H1 (cell line): Measurements from ENCODE around the gene TMEM63A. TPM values are rescaled to one million over a fixed set of nuclear protein-coding genes. Genes with fewer than 3 reads are reported as not detected.

Source experiments
- CTCF ChIA-PET: fragments of 300-600 bp; sonication (Branson Sonifier 250); formaldehyde crosslinking; loops from one replicate; lab custom pipeline; 2021; ENCODE audit not compliant: partially characterized antibody; lab: Charles Lee
- POLR2A ChIA-PET: fragments of 300-600 bp; sonication (Branson Sonifier 250); formaldehyde crosslinking; loops from one replicate; lab custom pipeline; 2021; ENCODE audit warnings: inconsistent platforms; ENCODE audit not compliant: partially characterized antibody; lab: Charles Lee
- DNase-seq, 2 experiments: peaks; one replicate each; pipeline versions ENCODE4 v3.0.0 to v3.0.0-alpha.2; 2010 to 2022; ENCODE audit warnings: low spot score in 2 of 2, low read depth in 1 of 2, mixed read lengths in 1 of 2
- FAIRE-seq: peaks from 2 replicates; lab custom pipeline; 2011; peaks lifted over from hg19 to GRCh38; lab: Jason Lieb, UNC
- H2AFZ ChIP-seq: 2 replicates; pipeline ENCODE4 v1.8.1; 2012; ENCODE audit warnings: low read length, inconsistent platforms
- H2AK5ac ChIP-seq: 2 replicates; pipeline ENCODE4 v1.6.1; 2013; ENCODE audit warnings: low read depth, low read length
- H2BK120ac ChIP-seq: replicated peaks from 2 replicates; pipeline ENCODE3; 2013; ENCODE audit warnings: low read depth, low read length, inconsistent platforms
- H2BK12ac ChIP-seq: 2 replicates; pipeline ENCODE4 v1.6.1; 2013; ENCODE audit warnings: low read depth, low read length
- H2BK15ac ChIP-seq: 2 replicates; pipeline ENCODE4 v1.6.1; 2013; ENCODE audit warnings: low read length
- H2BK20ac ChIP-seq: 2 replicates; pipeline ENCODE4 v1.6.1; 2013; ENCODE audit warnings: low read length
- H2BK5ac ChIP-seq: 2 replicates; pipeline ENCODE4 v1.6.1; 2013; ENCODE audit warnings: low read depth, low read length
- H3K14ac ChIP-seq: 2 replicates; pipeline ENCODE4 v1.6.1; 2013; ENCODE audit warnings: inconsistent platforms; ENCODE audit not compliant: insufficient read length
- H3K18ac ChIP-seq: 2 replicates; pipeline ENCODE4 v1.6.1; 2013; ENCODE audit warnings: low read length; ENCODE audit errors: extremely low read depth
- H3K23ac ChIP-seq: 2 replicates; pipeline ENCODE4 v1.6.1; 2013; ENCODE audit warnings: inconsistent platforms; ENCODE audit not compliant: insufficient read length
- H3K23me2 ChIP-seq: 2 replicates; pipeline ENCODE4 v1.6.1; 2013; ENCODE audit warnings: low read depth, low read length
- H3K27ac ChIP-seq: 2 replicates; pipeline ENCODE4 v1.6.1; 2011; ENCODE audit warnings: low read depth, low read length, inconsistent platforms
- H3K27me3 ChIP-seq, 4 experiments: replicated peaks in 1 of 4; 1 replicate in 1 of 4; 2 replicates in 3 of 4; pipeline versions ENCODE4 v1.6.1 to v1.8.1; 2011 to 2013; ENCODE audit warnings: low read length in 3 of 4, mild to moderate bottlenecking in 3 of 4, inconsistent platforms in 2 of 4, mixed read lengths in 2 of 4, moderate library complexity in 1 of 4; ENCODE audit not compliant: control insufficient read depth in 3 of 4, insufficient read depth in 3 of 4; ENCODE audit errors: extremely low read depth in 1 of 4
- H3K36me3 ChIP-seq, 4 experiments: 2 replicates each; pipeline versions ENCODE4 v1.6.1 to v1.8.1; 2011 to 2013; ENCODE audit warnings: mild to moderate bottlenecking in 4 of 4, low read length in 3 of 4, moderate library complexity in 2 of 4, control low read depth in 1 of 4, inconsistent platforms in 1 of 4; ENCODE audit not compliant: insufficient read depth in 4 of 4, control insufficient read depth in 2 of 4
- H3K4ac ChIP-seq: replicated peaks from 2 replicates; pipeline ENCODE3; 2013; ENCODE audit warnings: low read length, low read depth, mixed read lengths, inconsistent platforms; ENCODE audit not compliant: insufficient read length
- H3K4me1 ChIP-seq, 4 experiments: replicated peaks in 1 of 4; 1 replicate in 1 of 4; 2 replicates in 3 of 4; pipeline versions ENCODE4 v1.6.1 to v1.8.1; 2011 to 2013; ENCODE audit warnings: low read length in 3 of 4, inconsistent platforms in 2 of 4, mixed read lengths in 1 of 4; ENCODE audit not compliant: insufficient read depth in 4 of 4, control insufficient read depth in 3 of 4
- H3K4me2 ChIP-seq, 2 experiments: 2 replicates each; pipeline versions ENCODE4 v1.6.1 to v1.8.1; 2011 to 2013; ENCODE audit warnings: low read depth in 2 of 2, low read length in 2 of 2, control low read depth in 1 of 2, inconsistent platforms in 1 of 2, mild to moderate bottlenecking in 1 of 2; ENCODE audit not compliant: insufficient read depth in 1 of 2
- H3K4me3 ChIP-seq, 4 experiments: fragments of 200-600, 300-600 bp in 1 of 4; sonication (generic), shearing (Covaris generic), sonication (Bioruptor Twin) in 1 of 4; 2 replicates each; pipeline versions ENCODE4 v1.5.1 to v1.8.1; 2011 to 2016; ENCODE audit warnings: low read length in 4 of 4, low read depth in 3 of 4, control low read depth in 2 of 4, inconsistent platforms in 2 of 4, mild to moderate bottlenecking in 2 of 4, mixed read lengths in 1 of 4, moderate library complexity in 1 of 4; ENCODE audit not compliant: insufficient read depth in 2 of 4; ENCODE audit errors: extremely low read depth in 1 of 4
- H3K56ac ChIP-seq: replicated peaks from 2 replicates; pipeline ENCODE3; 2013; ENCODE audit warnings: low read depth, mild to moderate bottlenecking, mixed read lengths, low read length, inconsistent platforms; ENCODE audit not compliant: insufficient read length
- H3K79me1 ChIP-seq: 2 replicates; pipeline ENCODE4 v1.6.1; 2013; ENCODE audit warnings: low read depth, low read length, control low read depth
- H3K79me2 ChIP-seq, 2 experiments: 2 replicates each; pipeline versions ENCODE4 v1.6.1 to v1.8.1; 2012 to 2013; ENCODE audit warnings: low read length in 2 of 2, mild to moderate bottlenecking in 2 of 2, inconsistent platforms in 1 of 2; ENCODE audit not compliant: insufficient read depth in 2 of 2, control insufficient read depth in 1 of 2
- H3K9ac ChIP-seq, 4 experiments: replicated peaks in 1 of 4; 1 replicate in 1 of 4; 2 replicates in 3 of 4; pipeline versions ENCODE4 v1.6.1 to v1.8.1; 2011 to 2013; ENCODE audit warnings: low read depth in 3 of 4, low read length in 3 of 4, control low read depth in 2 of 4, mild to moderate bottlenecking in 2 of 4, moderate library complexity in 2 of 4, inconsistent platforms in 1 of 4; ENCODE audit errors: extremely low read depth in 1 of 4
- H3K9me3 ChIP-seq, 2 experiments: 2 replicates each; pipeline versions ENCODE4 v1.6.1 to v1.8.1; 2012 to 2013; ENCODE audit warnings: mild to moderate bottlenecking in 2 of 2, moderate library complexity in 2 of 2, control low read depth in 1 of 2, inconsistent platforms in 1 of 2, low read depth in 1 of 2, low read length in 1 of 2, mixed read lengths in 1 of 2; ENCODE audit not compliant: insufficient read depth in 2 of 2
- H4K20me1 ChIP-seq, 2 experiments: replicated peaks in 1 of 2; 2 replicates each; pipeline versions ENCODE3 to v1.8.1; 2011 to 2013; ENCODE audit warnings: inconsistent platforms in 2 of 2, low read length in 2 of 2, mild to moderate bottlenecking in 1 of 2; ENCODE audit not compliant: insufficient read depth in 2 of 2, control insufficient read depth in 1 of 2
- H4K5ac ChIP-seq: 2 replicates; pipeline ENCODE4 v1.6.1; 2013; ENCODE audit warnings: low read length, low read depth, mixed read lengths, inconsistent platforms; ENCODE audit not compliant: insufficient read length
- H4K8ac ChIP-seq: 2 replicates; pipeline ENCODE4 v1.8.0; 2013; ENCODE audit warnings: mild to moderate bottlenecking, moderate library complexity, low read length, inconsistent platforms; ENCODE audit not compliant: insufficient read depth; ENCODE audit errors: extremely low read depth
- H4K91ac ChIP-seq: replicated peaks from 2 replicates; pipeline ENCODE3; 2013; ENCODE audit warnings: low read length, mixed read lengths, inconsistent platforms; ENCODE audit not compliant: insufficient read length
- ASH2L ChIP-seq: fragments of 200-600, 300-600 bp; sonication (generic); IDR thresholded peaks from one replicate; pipeline ENCODE4 v1.7.1; 2017; ENCODE audit warnings: low read length
- BACH1 ChIP-seq: IDR thresholded peaks from 2 replicates; pipeline ENCODE4 v1.6.1; 2012; ENCODE audit warnings: low read length, improper control_type of control experiment
- CBX5 ChIP-seq: fragments of 300-800, 300-1000 bp; sonication (generic); IDR thresholded peaks from 2 replicates; pipeline ENCODE4 v1.7.1; 2016; ENCODE audit warnings: antibody characterized with exemption, low read length, low read depth
- CHD1 ChIP-seq: IDR thresholded peaks from 2 replicates; pipeline ENCODE4 v1.6.1; 2012; ENCODE audit warnings: low read depth, low read length, improper control_type of control experiment
- CREB1 ChIP-seq: IDR thresholded peaks from 2 replicates; pipeline ENCODE4 v1.6.1; 2012; ENCODE audit warnings: inconsistent platforms
- EP300 ChIP-seq, 2 experiments: IDR thresholded peaks; 1 replicate in 1 of 2; 2 replicates in 1 of 2; pipeline ENCODE4 v1.6.1; 2011 to 2012; ENCODE audit warnings: low read depth in 2 of 2, low read length in 2 of 2, mild to moderate bottlenecking in 2 of 2, borderline replicate concordance in 1 of 2, inconsistent platforms in 1 of 2, moderate library complexity in 1 of 2
- GABPA ChIP-seq: IDR thresholded peaks from 2 replicates; pipeline ENCODE4 v1.6.1; 2011; ENCODE audit warnings: mild to moderate bottlenecking, low read length, moderate library complexity, borderline replicate concordance; ENCODE audit not compliant: insufficient read depth
- MAFK ChIP-seq: IDR thresholded peaks from 2 replicates; pipeline ENCODE4 v1.6.1; 2012; ENCODE audit warnings: low read depth, mild to moderate bottlenecking, improper control_type of control experiment, low read length
- SIX5 ChIP-seq: IDR thresholded peaks from 2 replicates; pipeline ENCODE4 v1.6.1; 2011; ENCODE audit warnings: mild to moderate bottlenecking, low read depth, low read length
- SP2 ChIP-seq: IDR thresholded peaks from 2 replicates; pipeline ENCODE4 v1.6.1; 2012; ENCODE audit warnings: mild to moderate bottlenecking, low read length, inconsistent platforms
- SRF ChIP-seq: IDR thresholded peaks from 2 replicates; pipeline ENCODE4 v1.6.1; 2011; ENCODE audit warnings: mild to moderate bottlenecking, low read depth, low read length, moderate library complexity
- SUZ12 ChIP-seq: fragments of 200-600 bp; sonication (generic); IDR thresholded peaks from 2 replicates; pipeline ENCODE4 v1.6.1; 2012; ENCODE audit warnings: mild to moderate bottlenecking, inconsistent platforms, low read length, moderate library complexity, mixed read lengths
- TAF1 ChIP-seq: IDR thresholded peaks from 2 replicates; pipeline ENCODE4 v1.6.1; 2011; ENCODE audit warnings: mild to moderate bottlenecking, low read depth, low read length
- WGBS, 2 experiments: shearing (Covaris generic) in 1 of 2; methylation state at CpG; one replicate each; pipeline versions ENCODE4 v1.1.6 to v1.1.7; 2013 to 2015; ENCODE audit warnings: low lambda C conversion rate in 2 of 2, mixed read lengths in 2 of 2, inconsistent platforms in 1 of 2, low coverage in 1 of 2, missing lambda C conversion rate in 1 of 2; ENCODE audit not compliant: insufficient replicate concordance in 2 of 2, insufficient coverage in 1 of 2, insufficient read length in 1 of 2; ENCODE audit errors: extremely low coverage in 1 of 2, missing lambda C conversion rate in 1 of 2; 5-methylcytosine and 5-hydroxymethylcytosine counted together
- polyA plus RNA-seq, 7 experiments: library from polyadenylated mRNA; depleted of rRNA in 3 of 7; stranded (reverse) in 5 of 7; unstranded in 2 of 7; fragments of >200 nt in 5 of 7; fragments of 200-250 nt in 2 of 7; gene quantifications; 1 replicate in 5 of 7; 2 replicates in 1 of 7; 4 replicates in 1 of 7; pipeline versions ENCODE4 v1.2.1 to v1.2.3, GENCODE V29; 2011 to 2013; ENCODE audit warnings: missing spikeins in 2 of 7, mixed read lengths in 2 of 7
- total RNA-seq: library from RNA; stranded (reverse); fragmentation: NEBNext Ultra II Directional; extraction: Animal tissue kit (Norgen Biotek cat#: 25700); gene quantifications from 2 replicates; pipeline ENCODE4 v1.2.1, GENCODE V29; 2021

The TMEM63A gene
- total and polyA plus RNA-seq, 2 of the 8 experiments (the other 6 are each of a cell fraction or from before 2014, with no cell fraction given) = 26.1 to 55.4 TPM

DNA sequence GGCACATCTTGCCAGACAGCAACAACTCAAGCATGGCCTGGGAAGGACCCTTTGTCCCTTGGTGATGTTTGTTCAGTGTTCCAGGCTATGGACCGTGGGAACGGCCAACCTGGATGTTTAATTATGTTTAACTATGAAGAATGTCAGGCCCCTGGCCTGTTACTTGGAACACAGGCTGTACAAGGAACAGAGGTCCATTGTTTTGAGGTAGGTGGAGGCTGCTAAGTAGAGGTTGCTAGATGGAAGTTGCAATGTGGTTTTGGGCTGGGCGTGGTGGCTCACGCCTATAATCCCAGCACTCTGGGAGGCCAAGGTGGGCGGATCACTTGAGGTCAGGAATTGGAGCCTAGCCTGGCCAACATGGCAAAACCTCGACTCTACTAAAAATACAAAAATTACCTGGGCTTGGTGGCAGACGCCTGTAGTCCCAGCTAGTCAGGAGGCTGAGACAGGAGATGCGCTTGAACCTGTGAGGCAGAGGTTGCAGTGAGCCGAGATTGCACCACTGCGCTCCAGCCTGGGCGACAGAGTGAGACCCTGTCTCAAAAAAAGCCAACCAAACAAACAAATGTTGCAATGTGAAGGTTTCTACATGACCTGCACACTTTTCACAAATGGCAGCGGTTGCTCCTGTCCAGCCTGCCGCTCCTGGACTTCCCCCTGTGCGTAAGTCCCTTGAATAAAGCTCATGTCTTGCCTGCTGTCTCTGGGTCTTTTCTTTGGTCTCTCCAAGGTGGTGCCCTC, 9.2 kb upstream of the TMEM63A start:
- Histone ChIP-seq H3K56ac (no peak overlapping the region), H3K14ac (no peak overlapping the region), H3K18ac (peak overlapping the region; percentile 71; the same call in 1 of the 2 replicates), H2BK120ac (peak overlapping the region; percentile 36), H2BK20ac (peak overlapping the region; percentile 82), H3K36me3 (no peaks in the 10 kb centered on the region), H3K4me1 (peaks cover 10 to 34% (median 22%) of the 10 kb centered on the region in 4 experiments), H3K79me1 (no peaks in the 10 kb centered on the region), H2BK5ac (peak overlapping the region; percentile 88; the same call in 1 of the 2 replicates), H3K23ac (no peak overlapping the region), H3K27ac (no peak overlapping the region), H3K9me3 (no peaks in the 10 kb centered on the region), H3K9ac (no peak overlapping the region), H2AFZ (no peak overlapping the region), H4K91ac (peak overlapping the region; percentile 95), H3K4me2 (no peak overlapping the region; a peak in 1 of 4 replicates), H3K27me3 (peaks cover 0 to 14% (median 6%) of the 10 kb centered on the region in 4 experiments; a peak in 4 of 7 replicates), H4K20me1 (no peaks in the 10 kb centered on the region), H2BK12ac (peak overlapping the region; percentile 96), H4K8ac (peak overlapping the region; percentile 1; the same call in 1 of the 2 replicates), H3K23me2 (no peaks in the 10 kb centered on the region; the same call in 1 of the 2 replicates)
- CTCF ChIA-PET = interaction anchor here (0.9 to 21.3 kb wide), 5 partner anchors 9 to 72 kb away, joined by 3 to 406 read pairs (median 5); partner anchors contain the start of gene TMEM63A
- no peak for DNase-seq
- WGBS, 2 experiments = 93% methylated on average over 14 of the region's 14 CpGs; no CpG with 5 or more reads in 1 of the 2 experiments
- POLR2A ChIA-PET = interaction anchor here (1.1 to 5.7 kb wide), 3 partner anchors 8 to 15 kb away, joined by 3 to 27 read pairs (median 19); partner anchors contain the start of gene TMEM63A
- TF ChIP-seq SP2 = no peak
- no peak for TF ChIP-seq EP300 (IDR thresholded peaks at IDR 0.05; ENCODE audit: borderline replicate concordance in 1 of 2, low read depth in 2 of 2, low read length in 2 of 2)
- no peak for TF ChIP-seq MAFK
- TF ChIP-seq CBX5 = no peak
- no peak for TF ChIP-seq ASH2L
- TF ChIP-seq GABPA = no peak
- no peak for TF ChIP-seq SIX5
- no peak for TF ChIP-seq SRF
- TF ChIP-seq CREB1 = no peak
- no peak for TF ChIP-seq CHD1
- no peak for TF ChIP-seq SUZ12
- TF ChIP-seq TAF1 = no peak
- TF ChIP-seq BACH1 = no peak
- TF ChIP-seq, all 59 proteins: peak for 0
- Histone ChIP-seq H3K4ac (peak overlapping the region; percentile 13), H3K4me3 (no peak overlapping the region), H2BK15ac (peak overlapping the region; percentile 81), H4K5ac (no peak overlapping the region), H3K79me2 (no peaks in the 10 kb centered on the region), H2AK5ac (peak overlapping the region; percentile 95)
- no peak for FAIRE-seq
